Measurements from ENCODE around the gene WDR38.
A peak's percentile ranks its signal among the peaks of the same experiment; 100 is the strongest.

The WDR38 gene

GRCh38 chr9:124852829-124853531, at the start of gene WDR38:
WDR38 (plus strand) TSS chr9:124853460; CDS start chr9:124853532, 72 bp downstream.
- DNase-seq (ENCODE audit: low read depth in 2 of 2): peak; percentile 70 to 81

- no peak for DNase-seq (ENCODE audit: low read depth in 2 of 2)
These were observed 49.3 kb upstream of the WDR38 start for GRCh38 chr9:124803911-124804310.

- no peak for DNase-seq (ENCODE audit: low read depth in 2 of 2)
These were observed 48.1 kb upstream of the WDR38 start for GRCh38 chr9:124805186-124805585.

GRCh38 chr9:124808246-124808956, 44.9 kb upstream of the WDR38 start:
- DNase-seq (ENCODE audit: low read depth in 2 of 2): no peak

GRCh38 chr9:124809211-124809610, 44.0 kb upstream of the WDR38 start:
- DNase-seq (ENCODE audit: low read depth in 2 of 2): no peak

- DNase-seq (ENCODE audit: low read depth in 2 of 2): no peak
These were observed 43.3 kb upstream of the WDR38 start for GRCh38 chr9:124809741-124810500.

GRCh38 chr9:124810663-124811355, 42.5 kb upstream of the WDR38 start:
- no peak for DNase-seq (ENCODE audit: low read depth in 2 of 2)

GRCh38 chr9:124812441-124812876, 40.8 kb upstream of the WDR38 start:
- no peak for DNase-seq (ENCODE audit: low read depth in 2 of 2)

- DNase-seq (ENCODE audit: low read depth in 2 of 2): no peak
These were observed 40.2 kb upstream of the WDR38 start for GRCh38 chr9:124813041-124813440.

- no peak for DNase-seq (ENCODE audit: low read depth in 2 of 2)
These were observed 39.6 kb upstream of the WDR38 start for GRCh38 chr9:124813501-124814163.

GRCh38 chr9:124814164-124814535, 39.1 kb upstream of the WDR38 start:
- no peak for DNase-seq (ENCODE audit: low read depth in 2 of 2)

- DNase-seq (ENCODE audit: low read depth in 2 of 2): no peak
These were observed 37.7 kb upstream of the WDR38 start for GRCh38 chr9:124815601-124816000.

GRCh38 chr9:124818431-124819281, 34.6 kb upstream of the WDR38 start:
- peak in 1 of 2 donors; percentile 13 for DNase-seq (ENCODE audit: low read depth in 2 of 2)

GRCh38 chr9:124820698-124821623, 32.3 kb upstream of the WDR38 start:
- no peak for DNase-seq (ENCODE audit: low read depth in 2 of 2)

- DNase-seq (ENCODE audit: low read depth in 2 of 2): no peak
These were observed 24.5 kb upstream of the WDR38 start for GRCh38 chr9:124828489-124829333.

GRCh38 chr9:124829334-124829669, 24.0 kb upstream of the WDR38 start:
- DNase-seq (ENCODE audit: low read depth in 2 of 2): no peak

GRCh38 chr9:124830593-124830992, 22.7 kb upstream of the WDR38 start:
- DNase-seq (ENCODE audit: low read depth in 2 of 2): no peak

GRCh38 chr9:124831642-124832364, 21.5 kb upstream of the WDR38 start:
- DNase-seq (ENCODE audit: low read depth in 2 of 2): no peak

All from stimulated activated CD8-positive, alpha-beta memory T cell treated with anti-CD3 and anti-CD28 coated beads, Interleukin-15, amount 100 ng/mL, for 48 hours (primary cell).